Hepatocyte (in vitro differentiated cells): ENCODE results near the gene ATG10.

Experiments
- EZH2 ChIP-seq: fragments of 200-600 bp; sonication (generic); IDR thresholded peaks from 2 replicates; pipeline ENCODE4 v1.6.1; 2016; ENCODE audit warnings: antibody characterized with exemption, mild to moderate bottlenecking, borderline replicate concordance
- EZH2phosphoT487 ChIP-seq: fragments of 200-600 bp; sonication (generic); IDR thresholded peaks from one replicate; pipeline ENCODE4 v1.6.1; 2018; ENCODE audit warnings: antibody characterized with exemption, mild to moderate bottlenecking, low read depth, moderate library complexity; ENCODE audit not compliant: unreplicated experiment, severe bottlenecking
- TF ChIP-seq, protein P1 (sequence below): fragments of 200-600 bp; sonication (generic); IDR thresholded peaks from 2 replicates; pipeline ENCODE4 v1.5.1; 2016; ENCODE audit warnings: antibody characterized with exemption, mild to moderate bottlenecking; ENCODE audit not compliant: poor library complexity

GRCh38 chr5:82115858-82116257 is 144.0 kb downstream of the ATG10 start:
- TF ChIP-seq, protein P1, sequence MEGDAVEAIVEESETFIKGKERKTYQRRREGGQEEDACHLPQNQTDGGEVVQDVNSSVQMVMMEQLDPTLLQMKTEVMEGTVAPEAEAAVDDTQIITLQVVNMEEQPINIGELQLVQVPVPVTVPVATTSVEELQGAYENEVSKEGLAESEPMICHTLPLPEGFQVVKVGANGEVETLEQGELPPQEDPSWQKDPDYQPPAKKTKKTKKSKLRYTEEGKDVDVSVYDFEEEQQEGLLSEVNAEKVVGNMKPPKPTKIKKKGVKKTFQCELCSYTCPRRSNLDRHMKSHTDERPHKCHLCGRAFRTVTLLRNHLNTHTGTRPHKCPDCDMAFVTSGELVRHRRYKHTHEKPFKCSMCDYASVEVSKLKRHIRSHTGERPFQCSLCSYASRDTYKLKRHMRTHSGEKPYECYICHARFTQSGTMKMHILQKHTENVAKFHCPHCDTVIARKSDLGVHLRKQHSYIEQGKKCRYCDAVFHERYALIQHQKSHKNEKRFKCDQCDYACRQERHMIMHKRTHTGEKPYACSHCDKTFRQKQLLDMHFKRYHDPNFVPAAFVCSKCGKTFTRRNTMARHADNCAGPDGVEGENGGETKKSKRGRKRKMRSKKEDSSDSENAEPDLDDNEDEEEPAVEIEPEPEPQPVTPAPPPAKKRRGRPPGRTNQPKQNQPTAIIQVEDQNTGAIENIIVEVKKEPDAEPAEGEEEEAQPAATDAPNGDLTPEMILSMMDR = no peak
- TF ChIP-seq EZH2phosphoT487 = no peak
- no peak for TF ChIP-seq EZH2
